Gastroesophageal sphincter (tissue), 3 donors: Measurements from ENCODE around the gene ZNF627.

Source experiments
- CTCF ChIP-seq, 4 experiments: fragments of 200-600 bp in 2 of 4; fragments of 450-650 bp in 2 of 4; sonication (generic) in 1 of 4; IDR thresholded peaks; one replicate each; pipeline ENCODE4 v1.5.1; 2017 to 2019; ENCODE audit warnings: antibody characterized with exemption in 4 of 4, mild to moderate bottlenecking in 2 of 4, moderate library complexity in 2 of 4
- EP300 ChIP-seq: sonication (generic); formaldehyde crosslinking; IDR thresholded peaks from one replicate; pipeline ENCODE4 v1.6.1; 2017; ENCODE audit warnings: antibody characterized with exemption, mild to moderate bottlenecking

DNA sequence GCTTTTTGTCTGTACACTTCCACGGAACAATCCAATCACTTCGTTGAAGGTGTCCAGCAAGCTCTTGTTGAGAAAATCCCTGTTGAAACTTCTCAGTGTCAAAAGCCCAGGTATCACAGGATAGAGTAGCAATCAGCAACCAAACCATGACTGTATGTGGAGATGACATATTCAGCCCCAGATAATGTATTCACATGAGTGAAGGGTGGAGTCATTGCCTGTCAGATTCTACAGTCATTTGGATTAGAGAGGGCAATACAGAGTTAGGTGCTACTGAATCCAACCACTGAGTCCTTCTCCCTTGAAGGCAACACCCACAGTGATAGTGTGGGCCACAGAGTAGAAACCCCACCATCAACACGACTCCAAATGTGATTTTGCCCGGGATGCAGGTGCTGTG lies 23.3 kb downstream of the ZNF627 start:
- TF ChIP-seq CTCF (IDR thresholded peaks at IDR 0.05) (no peak), EP300 (no peak)
